Osteoblast (primary cell): ENCODE data around the gene ATP2B2. TPM values are rescaled to one million over a fixed set of nuclear protein-coding genes. Genes with fewer than 3 reads are reported as not detected.

Experiments used
- DNase-seq: peaks from one replicate; pipeline ENCODE4 v3.0.0; 2011; ENCODE audit warnings: low spot score, mixed read lengths; ENCODE audit not compliant: insufficient read length; ENCODE audit errors: missing footprints
- H2AFZ ChIP-seq: 2 replicates; pipeline ENCODE4 v1.6.0; 2011; ENCODE audit warnings: mild to moderate bottlenecking, low read length
- H3K27ac ChIP-seq: 2 replicates; pipeline ENCODE4 v1.5.1; 2011; ENCODE audit warnings: mild to moderate bottlenecking, low read depth, low read length, moderate library complexity
- H3K27me3 ChIP-seq: 2 replicates; pipeline ENCODE4 v1.6.0; 2012; ENCODE audit warnings: mild to moderate bottlenecking, control low read depth, inconsistent platforms, low read length, moderate library complexity; ENCODE audit not compliant: insufficient read depth
- H3K36me3 ChIP-seq: 2 replicates; pipeline ENCODE4 v1.5.1; 2011; ENCODE audit warnings: mild to moderate bottlenecking, low read length, control low read depth, moderate library complexity; ENCODE audit not compliant: insufficient read depth
- H3K4me1 ChIP-seq: 2 replicates; pipeline ENCODE4 v1.5.1; 2011; ENCODE audit warnings: mild to moderate bottlenecking, low read length, control low read depth, moderate library complexity; ENCODE audit not compliant: insufficient read depth
- H3K4me2 ChIP-seq: 2 replicates; pipeline ENCODE4 v1.6.0; 2011; ENCODE audit warnings: mild to moderate bottlenecking, low read length; ENCODE audit not compliant: insufficient read depth
- H3K4me3 ChIP-seq: fragments of 200-600 bp; sonication (generic); 3 replicates; pipeline ENCODE4 v1.5.1; 2012; ENCODE audit warnings: mild to moderate bottlenecking, low read length, inconsistent platforms; ENCODE audit not compliant: insufficient read depth
- H3K79me2 ChIP-seq: 2 replicates; pipeline ENCODE4 v1.6.0; 2012; ENCODE audit warnings: mild to moderate bottlenecking, low read length, control low read depth, inconsistent platforms; ENCODE audit not compliant: insufficient read depth
- H3K9me3 ChIP-seq: 2 replicates; pipeline ENCODE4 v1.5.1; 2011; ENCODE audit warnings: low read depth, low read length, control low read depth
- H4K20me1 ChIP-seq: 2 replicates; pipeline ENCODE4 v1.6.0; 2012; ENCODE audit warnings: mild to moderate bottlenecking, low read length, control low read depth; ENCODE audit not compliant: insufficient read depth
- CTCF ChIP-seq: IDR thresholded peaks from 2 replicates; pipeline ENCODE4 v1.5.1; 2011; ENCODE audit warnings: mild to moderate bottlenecking, low read depth, low read length, moderate library complexity; ENCODE audit errors: extremely low read depth
- total RNA-seq: library from RNA; depleted of rRNA; stranded (reverse); fragments of >200 nt; gene quantifications from 2 replicates; pipeline ENCODE4 v1.2.3, GENCODE V29; 2012

ATP2B2 gene
- total RNA-seq, 1 donor = not detected

- Histone ChIP-seq H3K4me2 (no peak overlapping the region), H3K4me1 (no peaks in the 10 kb centered on the region)
- no peak for TF ChIP-seq CTCF
Measured at GRCh38 chr3:10394491-10395025, 110.8 kb downstream of the ATP2B2 start.

GRCh38 chr3:10393514-10393913 lies 111.9 kb downstream of the ATP2B2 start:
- no peak for TF ChIP-seq CTCF
- Histone ChIP-seq H3K9me3 (peaks cover 8% of the 10 kb centered on the region), H2AFZ (no peak overlapping the region), H3K79me2 (no peaks in the 10 kb centered on the region), H3K36me3 (no peaks in the 10 kb centered on the region), H3K27ac (no peak overlapping the region), H3K4me3 (no peak overlapping the region), H3K27me3 (peaks cover 7% of the 10 kb centered on the region), H3K4me2 (no peak overlapping the region), H3K4me1 (no peaks in the 10 kb centered on the region), H4K20me1 (no peaks in the 10 kb centered on the region)
- no peak for DNase-seq

More at GRCh38 chr3:10394491-10395025, 110.8 kb downstream of the ATP2B2 start:
- H3K27ac ChIP-seq = no peak overlapping the region
- no peaks in the 10 kb centered on the region for H3K9me3 ChIP-seq
- H4K20me1 ChIP-seq = no peaks in the 10 kb centered on the region
- H2AFZ ChIP-seq = no peak overlapping the region
- H3K4me3 ChIP-seq = no peak overlapping the region
- H3K36me3 ChIP-seq = no peaks in the 10 kb centered on the region
- H3K79me2 ChIP-seq = no peaks in the 10 kb centered on the region
- peaks cover 7% of the 10 kb centered on the region for H3K27me3 ChIP-seq
- no peak for DNase-seq

GRCh38 chr3:10392906-10393461 lies 112.4 kb downstream of the ATP2B2 start:
- Histone ChIP-seq H3K9me3 (peaks cover 13% of the 10 kb centered on the region), H4K20me1 (no peaks in the 10 kb centered on the region), H3K36me3 (no peaks in the 10 kb centered on the region), H3K27ac (no peak overlapping the region), H3K4me1 (no peaks in the 10 kb centered on the region), H3K4me3 (no peak overlapping the region), H2AFZ (no peak overlapping the region), H3K79me2 (no peaks in the 10 kb centered on the region), H3K27me3 (peaks cover 4% of the 10 kb centered on the region), H3K4me2 (no peak overlapping the region)
- DNase-seq = no peak
- no peak for TF ChIP-seq CTCF

- no peak overlapping the region for H3K4me3 ChIP-seq
- H3K4me1 ChIP-seq = no peaks in the 10 kb centered on the region
- H4K20me1 ChIP-seq = no peaks in the 10 kb centered on the region
- no peak overlapping the region for H3K4me2 ChIP-seq
- no peak overlapping the region for H2AFZ ChIP-seq
- no peak overlapping the region for H3K27ac ChIP-seq
- peaks cover 19% of the 10 kb centered on the region for H3K9me3 ChIP-seq
- H3K27me3 ChIP-seq = peaks cover 3% of the 10 kb centered on the region
- H3K79me2 ChIP-seq = no peaks in the 10 kb centered on the region
- no peaks in the 10 kb centered on the region for H3K36me3 ChIP-seq
- no peak for DNase-seq
- peak; percentile 16 for TF ChIP-seq CTCF
Measured at GRCh38 chr3:10392244-10392643, 113.1 kb downstream of the ATP2B2 start.
